GM18520 (cell line): ENCODE measurements around the gene APOLD1.
"Not testable (repeated sequence)": the region's sequence is repeated elsewhere in the genome, so short reads cannot be mapped to it uniquely, and the experiment has no call there.

ENCODE experiments used
- ATAC-seq: cut with Tn5 transposase; IDR thresholded peaks from one replicate; pipeline ENCODE4 v1.9.1; 2021; ENCODE audit not compliant: unreplicated experiment

The APOLD1 gene

DNA sequence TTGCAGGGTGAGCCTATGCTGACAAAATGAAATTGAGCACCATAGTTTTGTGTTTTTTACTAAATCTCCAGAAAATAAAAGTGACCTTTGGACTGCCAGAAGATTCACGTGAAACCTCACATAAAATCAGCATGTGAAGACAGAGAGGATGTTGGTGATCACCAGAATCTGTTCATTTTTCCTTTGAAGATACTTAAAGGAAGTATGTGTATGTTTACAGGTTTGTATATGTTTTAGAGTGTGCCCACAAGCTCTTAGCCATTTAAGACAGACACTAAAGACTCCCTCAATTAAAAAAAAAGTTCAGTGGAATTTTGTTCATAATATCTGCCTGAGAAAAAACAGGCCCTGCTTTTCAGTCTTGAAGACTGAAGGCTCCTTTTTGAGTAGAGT is 53.5 kb downstream of the APOLD1 start:
- ATAC-seq: no peak

DNA sequence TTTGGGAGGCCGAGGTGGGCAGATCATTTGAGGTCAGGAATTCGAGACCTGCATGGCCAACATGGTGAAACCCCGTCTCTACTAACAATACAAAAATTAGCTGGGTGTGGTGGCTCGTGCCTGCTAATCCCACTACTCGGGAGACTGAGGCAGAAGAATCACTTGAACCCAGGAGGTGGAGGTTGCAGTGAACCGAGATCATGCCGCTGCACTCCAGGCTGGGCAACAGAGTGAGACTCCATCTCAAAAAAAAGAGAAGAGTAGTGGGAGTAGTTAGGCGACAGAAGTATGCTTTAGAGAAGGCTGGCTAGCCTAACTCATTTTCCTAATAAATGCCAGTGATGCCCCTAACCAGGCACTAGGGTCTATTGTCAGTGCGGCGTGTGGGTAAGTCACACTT is 54.0 kb downstream of the APOLD1 start:
- not testable (repeated sequence) for ATAC-seq

DNA sequence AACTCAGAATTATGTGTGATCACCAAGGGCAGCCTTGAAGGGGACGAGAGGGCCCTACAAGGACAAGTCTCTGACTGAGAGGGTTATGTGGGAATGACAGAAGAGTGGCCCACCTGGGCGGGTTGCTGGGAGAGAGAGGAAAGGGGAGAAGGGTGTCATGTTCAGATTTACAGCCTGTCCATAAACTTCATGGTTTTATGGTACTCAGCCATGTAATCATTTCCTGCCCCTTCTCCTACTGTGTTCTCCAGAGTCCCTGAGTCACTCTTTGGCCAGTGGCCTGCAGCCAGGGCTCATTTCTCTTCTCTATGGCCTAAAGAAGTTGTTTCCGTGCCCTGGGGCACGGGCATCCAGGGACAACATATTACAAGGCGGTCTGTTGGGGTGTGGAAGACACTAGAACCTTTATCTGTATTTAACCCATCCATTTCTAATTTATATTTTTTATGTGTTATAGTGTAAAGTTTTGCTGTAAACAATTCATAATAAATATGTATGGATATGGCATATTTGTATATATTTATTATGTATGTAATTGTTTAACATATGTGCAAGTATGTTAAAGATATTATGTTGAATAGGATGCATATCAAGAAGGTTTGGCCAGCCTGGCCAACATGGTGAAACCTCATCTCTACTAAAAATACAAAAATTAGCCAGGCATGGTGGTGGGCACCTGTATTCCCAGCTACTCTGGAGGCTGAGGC is 54.6 kb downstream of the APOLD1 start:
- ATAC-seq: no peak

DNA sequence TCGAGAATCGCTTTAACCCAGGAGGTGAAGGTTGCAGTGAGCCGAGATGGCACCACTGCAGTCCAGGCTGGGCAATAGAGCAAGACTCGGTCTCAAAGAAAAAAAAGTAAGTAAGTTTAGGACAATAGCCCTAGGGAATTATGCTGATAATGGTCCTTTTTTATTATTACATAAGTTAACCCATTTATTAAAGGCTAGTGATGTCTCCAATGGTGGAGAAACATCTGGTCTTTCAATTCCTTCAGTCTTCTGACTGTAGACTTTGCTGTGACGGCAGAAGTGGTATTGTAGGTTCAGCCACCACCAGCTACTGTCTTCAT is 55.1 kb downstream of the APOLD1 start:
- no peak for ATAC-seq
